IPS-11a (cell line): Measurements from ENCODE around the gene DCDC1.

Experiments used
- H3K4me3 ChIP-seq: one replicate; pipeline ENCODE4 v1.5.1; 2013; ENCODE audit warnings: low read depth, low read length, control low read depth

Gene DCDC1

GRCh38 chr11:30917266-30917665 lies 452.3 kb downstream of the DCDC1 start:
- H3K4me3 ChIP-seq = no peak overlapping the region

- no peak overlapping the region for H3K4me3 ChIP-seq
Observed at GRCh38 chr11:30916764-30917163, 452.8 kb downstream of the DCDC1 start.

DNA sequence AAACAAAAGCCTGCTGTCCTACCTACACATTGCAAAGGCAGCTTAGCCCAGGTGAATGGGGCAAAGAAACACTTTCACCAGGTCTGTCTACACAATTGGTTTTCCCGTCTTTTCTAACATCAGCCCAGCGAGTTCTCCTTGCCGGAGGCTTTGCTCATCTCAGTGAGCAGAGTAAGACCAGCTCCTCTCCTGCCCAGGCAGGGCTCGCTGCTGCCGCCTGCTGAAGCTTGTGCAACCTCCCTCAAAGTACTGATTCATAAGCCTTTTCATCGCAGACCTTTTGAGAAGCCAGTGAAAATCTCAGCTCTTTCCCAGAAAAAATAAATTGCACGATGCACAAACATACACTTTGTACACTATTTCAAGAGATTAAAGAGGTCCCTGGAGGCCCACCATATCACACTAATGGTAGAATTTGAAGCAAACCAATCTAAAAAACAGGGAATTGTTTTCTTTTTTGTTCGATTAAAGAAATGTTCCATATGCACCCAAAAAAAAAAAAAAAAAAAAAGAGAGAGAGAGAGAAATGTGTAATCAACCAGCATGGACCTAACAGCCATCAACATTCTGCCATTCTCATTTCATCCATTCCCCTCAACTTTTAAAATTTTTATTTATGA lies 455.3 kb downstream of the DCDC1 start:
- no peak overlapping the region for H3K4me3 ChIP-seq

DNA sequence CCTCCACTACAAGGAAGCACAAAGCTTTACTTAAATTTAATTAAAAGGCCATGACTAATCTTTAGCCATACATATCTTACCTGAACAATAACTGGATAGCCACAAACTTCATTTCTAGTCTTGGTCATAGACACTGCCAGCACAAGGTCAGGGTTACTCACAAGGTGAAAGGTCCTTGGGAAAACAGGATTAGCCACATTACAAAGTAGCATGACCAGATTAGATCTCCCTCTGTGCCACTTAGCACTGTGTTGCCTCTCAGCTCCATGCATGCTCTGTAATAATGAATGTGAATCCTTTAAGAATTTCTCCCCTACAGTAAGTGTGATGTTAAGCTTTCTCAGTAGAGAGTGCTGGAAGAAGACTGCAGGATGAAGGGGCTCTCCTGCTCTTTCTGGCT lies 458.3 kb downstream of the DCDC1 start:
- H3K4me3 ChIP-seq = no peak overlapping the region

- H3K4me3 ChIP-seq = no peak overlapping the region
Observed at GRCh38 chr11:30908857-30909256, 460.7 kb downstream of the DCDC1 start.

- no peak overlapping the region for H3K4me3 ChIP-seq
Observed at GRCh38 chr11:30908272-30908671, 461.3 kb downstream of the DCDC1 start.

- no peak overlapping the region for H3K4me3 ChIP-seq
Observed at GRCh38 chr11:30902929-30903328, 466.6 kb downstream of the DCDC1 start.

DNA sequence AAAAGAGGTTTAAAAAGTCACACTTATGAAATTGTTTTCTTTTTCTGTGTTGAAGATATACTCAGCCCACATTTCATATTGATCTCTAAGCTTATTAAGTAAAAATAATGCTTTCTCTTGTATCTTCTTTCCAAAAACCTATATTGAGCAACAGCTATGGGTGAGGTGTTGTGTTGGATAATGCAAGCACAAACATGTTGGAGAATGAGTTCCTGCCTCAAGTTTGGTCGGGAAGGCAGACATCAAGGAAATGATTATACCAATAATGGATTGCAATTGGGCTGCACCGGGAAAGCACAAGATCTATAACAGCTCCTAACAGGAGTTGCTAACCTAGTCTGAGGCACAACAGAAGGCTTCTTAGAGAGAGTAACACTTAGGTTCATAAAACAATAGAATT lies 474.5 kb downstream of the DCDC1 start:
- no peak overlapping the region for H3K4me3 ChIP-seq

- H3K4me3 ChIP-seq = no peak overlapping the region
Observed at GRCh38 chr11:30893318-30893717, 476.2 kb downstream of the DCDC1 start.

DNA sequence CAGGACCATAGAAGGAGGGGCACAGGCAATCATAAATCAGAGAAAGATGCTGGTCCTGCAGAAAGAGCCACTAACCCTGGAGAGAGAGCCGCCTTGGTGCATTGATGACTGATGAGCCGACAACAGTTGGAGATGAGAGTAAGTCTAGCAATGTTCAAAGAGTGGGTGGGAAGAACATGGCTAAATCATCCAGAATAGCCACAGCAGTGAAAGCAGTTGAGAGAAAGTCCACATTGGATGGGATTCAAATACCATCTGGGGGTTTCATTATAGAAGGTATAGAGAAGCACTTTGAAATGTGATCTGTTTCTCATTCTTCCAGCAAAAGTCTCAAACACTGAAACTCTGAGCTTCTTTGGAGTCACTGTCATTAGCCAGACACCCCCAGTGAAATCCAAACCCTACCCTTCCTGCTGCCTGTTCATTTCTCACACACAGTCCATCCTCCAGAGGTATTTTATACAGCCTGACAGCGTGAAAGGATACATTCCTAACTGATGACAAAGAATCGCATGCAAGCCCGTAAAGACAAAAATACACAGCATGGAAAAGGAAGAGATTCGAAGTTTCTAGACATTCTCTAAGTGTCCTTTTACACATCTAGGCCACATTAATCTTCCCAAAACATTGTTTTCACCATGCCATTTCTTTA lies 480.3 kb downstream of the DCDC1 start:
- no peak overlapping the region for H3K4me3 ChIP-seq

DNA sequence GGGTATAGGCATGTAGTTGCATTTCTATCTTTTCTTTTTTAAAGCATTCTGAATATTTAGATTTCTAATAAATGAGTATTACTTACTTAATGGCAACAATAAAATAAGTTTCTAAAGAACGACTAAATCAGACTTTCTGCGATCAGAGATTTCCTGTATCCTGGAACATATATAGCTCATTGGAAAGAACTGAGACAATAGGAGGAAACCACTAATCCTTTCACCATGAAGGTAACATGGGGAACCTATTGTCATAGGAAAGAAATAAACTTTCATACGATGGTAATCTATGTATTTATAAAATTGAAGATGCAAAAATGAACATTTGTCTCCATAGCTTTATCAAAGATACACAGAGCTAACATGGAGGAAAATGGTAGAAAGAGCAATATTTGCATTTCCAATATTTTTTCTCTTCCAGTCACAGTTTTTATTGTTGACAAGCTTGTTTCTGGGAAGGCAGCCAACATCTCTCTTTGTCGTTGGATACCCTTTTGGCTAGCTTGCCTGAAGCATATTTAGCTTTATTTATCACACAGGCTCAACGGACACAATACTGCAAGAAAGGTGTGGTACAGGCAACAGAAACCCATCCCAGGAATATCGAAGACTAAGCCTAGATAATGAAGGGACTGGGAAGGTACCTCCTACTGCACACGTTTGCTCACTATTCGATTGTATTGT lies 490.1 kb downstream of the DCDC1 start:
- H3K4me3 ChIP-seq = no peak overlapping the region

DNA sequence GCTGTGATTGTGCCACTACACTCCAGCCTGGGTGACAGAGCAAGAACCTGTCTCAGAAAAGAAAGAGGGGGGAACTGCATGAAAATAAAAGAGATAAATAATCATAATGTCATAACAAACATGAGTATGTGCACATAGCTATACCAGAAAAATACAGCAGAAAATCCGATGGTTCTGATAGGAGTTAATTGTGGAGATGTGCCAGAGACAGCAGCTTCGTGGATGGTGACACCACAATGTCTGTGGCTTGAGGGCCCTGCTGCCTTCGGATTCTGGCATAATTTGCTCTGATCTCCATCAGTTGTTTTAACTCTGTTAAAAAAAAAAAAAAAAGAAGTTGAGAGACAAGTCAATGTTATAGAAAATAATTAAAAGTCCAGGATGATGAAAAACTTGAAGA lies 491.1 kb downstream of the DCDC1 start:
- no peak overlapping the region for H3K4me3 ChIP-seq

DNA sequence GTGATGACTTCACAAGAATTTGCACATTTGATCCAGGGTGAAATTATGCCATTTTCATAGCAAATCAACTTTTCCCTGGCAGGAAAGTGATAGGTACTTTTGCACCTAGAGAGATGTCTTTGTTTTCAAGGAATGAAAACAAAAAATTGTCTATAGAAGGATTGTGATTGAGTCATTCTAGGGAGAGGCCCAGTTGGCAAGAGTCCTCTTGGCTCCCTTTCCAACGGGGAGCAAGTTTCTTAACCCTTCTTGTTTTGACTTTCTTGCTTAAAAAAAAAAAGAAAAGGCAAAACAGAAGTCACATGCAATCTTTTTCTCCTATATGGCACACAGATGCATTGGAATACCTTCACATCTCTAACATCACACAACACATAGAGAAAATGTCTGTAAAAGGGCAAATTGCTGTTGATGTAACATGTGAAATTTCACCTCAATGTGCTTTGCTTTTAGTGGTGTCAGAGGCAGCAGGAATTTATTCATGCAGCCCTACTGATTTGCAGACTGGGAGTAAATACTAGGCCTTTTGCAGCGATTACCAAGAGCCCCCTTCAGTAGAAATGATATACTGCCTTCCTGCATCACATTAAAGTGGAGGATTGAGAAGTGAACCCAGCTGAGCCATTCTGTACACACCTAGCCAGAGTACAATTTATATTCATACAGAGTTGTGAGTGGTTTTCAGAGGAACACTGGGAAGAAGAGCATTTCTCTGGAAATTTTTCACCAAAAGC lies 492.7 kb downstream of the DCDC1 start:
- H3K4me3 ChIP-seq = no peak overlapping the region

DNA sequence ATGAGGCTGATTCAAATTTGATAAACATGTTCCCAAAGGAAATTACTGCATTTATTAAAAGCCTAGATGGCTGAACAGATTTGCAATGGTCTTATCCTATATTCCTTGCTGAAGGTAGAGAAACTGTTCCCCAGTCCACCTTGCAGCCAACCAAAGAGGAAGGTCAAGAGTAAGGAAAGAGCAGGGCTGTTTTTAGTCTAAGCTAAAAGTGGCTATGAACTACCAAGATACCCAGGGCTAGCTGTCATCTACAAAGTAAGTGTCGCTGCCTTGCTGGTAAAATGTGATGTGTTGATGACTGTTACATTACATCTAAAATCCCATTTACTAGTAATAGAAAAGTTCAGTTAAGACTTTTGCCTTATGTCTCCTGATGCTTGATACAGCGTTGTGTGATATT lies 493.3 kb downstream of the DCDC1 start:
- H3K4me3 ChIP-seq = no peak overlapping the region

- no peak overlapping the region for H3K4me3 ChIP-seq
Observed at GRCh38 chr11:30875806-30876205, 493.7 kb downstream of the DCDC1 start.

- H3K4me3 ChIP-seq = no peak overlapping the region
Observed at GRCh38 chr11:30873924-30874610, 495.5 kb downstream of the DCDC1 start.

DNA sequence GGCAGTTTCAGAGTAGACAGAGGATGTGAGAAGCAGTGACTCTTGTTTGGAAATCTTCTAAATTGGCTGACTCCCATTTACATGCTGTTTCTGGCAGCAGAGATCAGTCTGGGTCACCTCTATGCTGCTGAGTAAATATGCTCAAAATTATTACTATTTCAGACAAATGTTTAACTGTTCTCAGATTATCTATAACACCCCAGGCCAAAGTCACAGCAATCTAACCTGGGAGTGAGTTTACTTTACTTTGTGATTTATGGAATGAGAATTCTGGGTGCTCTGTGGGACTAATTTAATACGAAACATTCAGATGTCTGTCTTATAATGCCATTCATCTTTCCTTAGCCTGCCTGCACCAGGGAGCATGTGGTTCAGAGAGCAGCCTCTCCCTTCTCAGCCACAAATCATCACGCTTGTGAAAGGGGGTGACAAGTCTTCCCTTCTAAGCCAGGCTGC lies 500.9 kb downstream of the DCDC1 start:
- no peak overlapping the region for H3K4me3 ChIP-seq

- H3K4me3 ChIP-seq = no peak overlapping the region
Observed at GRCh38 chr11:30863209-30863608, 506.3 kb downstream of the DCDC1 start.

DNA sequence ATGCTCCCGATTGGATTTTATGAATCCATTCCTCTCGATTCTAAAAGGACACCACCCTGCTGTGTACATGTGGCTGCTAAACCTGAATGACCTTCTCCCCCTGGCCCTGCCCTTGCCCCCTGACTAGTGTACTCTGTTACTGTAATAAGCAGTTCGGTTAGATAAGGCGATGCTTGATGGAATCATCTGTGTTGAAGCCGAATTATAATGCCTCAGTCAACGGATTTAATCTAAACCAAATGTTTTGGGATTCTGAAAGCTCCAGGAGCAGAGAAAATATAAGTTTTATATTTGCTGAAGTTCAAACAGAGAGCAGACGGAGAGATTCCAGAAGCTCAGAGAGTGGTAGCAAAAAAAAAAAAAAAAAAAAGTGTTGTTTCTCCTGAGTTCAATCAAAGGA lies 508.0 kb downstream of the DCDC1 start:
- H3K4me3 ChIP-seq = no peak overlapping the region

GRCh38 chr11:30861064-30861463 lies 508.5 kb downstream of the DCDC1 start:
- H3K4me3 ChIP-seq = no peak overlapping the region

- H3K4me3 ChIP-seq = no peak overlapping the region
Observed at GRCh38 chr11:30860146-30860545, 509.4 kb downstream of the DCDC1 start.
